ENCODE measurements around the gene MAT2B.
"Not testable (repeated sequence)": the region's sequence is repeated elsewhere in the genome, so short reads cannot be mapped to it uniquely, and the experiment has no call there.

MAT2B gene

GRCh38 chr5:163532171-163533084 lies 27.0 kb downstream of the MAT2B start:
- Histone ChIP-seq H3K36me3 (ENCODE audit: control insufficient read depth in 2 of 2, insufficient read depth in 2 of 2, low read length in 2 of 2) (no peaks in the 10 kb centered on the region), H3K9me3 (ENCODE audit: control insufficient read depth in 2 of 2, low read length in 2 of 2) (no peaks in the 10 kb centered on the region), H3K27ac (ENCODE audit: low read length) (no peak overlapping the region), H3K27me3 (ENCODE audit: control insufficient read depth in 1 of 2, insufficient read depth in 2 of 2, low read length in 2 of 2) (no peaks in the 10 kb centered on the region), H3K4me1 (ENCODE audit: control insufficient read depth, insufficient read depth, low read length) (no peaks in the 10 kb centered on the region), H3K9ac (ENCODE audit: low read length in 2 of 2) (no peak overlapping the region), H3K4me3 (ENCODE audit: low read length in 2 of 2) (no peak overlapping the region)

GRCh38 chr5:163533223-163533622 lies 27.8 kb downstream of the MAT2B start:
- H3K9ac ChIP-seq (ENCODE audit: low read length in 2 of 2) = no peak overlapping the region
- no peak overlapping the region for H3K27ac ChIP-seq (ENCODE audit: low read length)
- H3K9me3 ChIP-seq (ENCODE audit: control insufficient read depth in 2 of 2, low read length in 2 of 2) = no peaks in the 10 kb centered on the region
- H3K36me3 ChIP-seq (ENCODE audit: control insufficient read depth in 2 of 2, insufficient read depth in 2 of 2, low read length in 2 of 2) = no peaks in the 10 kb centered on the region
- H3K4me1 ChIP-seq (ENCODE audit: control insufficient read depth, insufficient read depth, low read length) = no peaks in the 10 kb centered on the region
- H3K4me3 ChIP-seq (ENCODE audit: low read length in 2 of 2) = no peak overlapping the region
- H3K27me3 ChIP-seq (ENCODE audit: control insufficient read depth in 1 of 2, insufficient read depth in 2 of 2, low read length in 2 of 2) = no peaks in the 10 kb centered on the region

- no peaks in the 10 kb centered on the region for H3K36me3 ChIP-seq (ENCODE audit: control insufficient read depth in 2 of 2, insufficient read depth in 2 of 2, low read length in 2 of 2)
- no peaks in the 10 kb centered on the region for H3K4me1 ChIP-seq (ENCODE audit: control insufficient read depth, insufficient read depth, low read length)
- H3K4me3 ChIP-seq (ENCODE audit: low read length in 2 of 2) = no peak overlapping the region
- no peak overlapping the region for H3K9ac ChIP-seq (ENCODE audit: low read length in 2 of 2)
- H3K27ac ChIP-seq (ENCODE audit: low read length) = no peak overlapping the region
- no peaks in the 10 kb centered on the region for H3K9me3 ChIP-seq (ENCODE audit: control insufficient read depth in 2 of 2, low read length in 2 of 2)
- no peaks in the 10 kb centered on the region for H3K27me3 ChIP-seq (ENCODE audit: control insufficient read depth in 1 of 2, insufficient read depth in 2 of 2, low read length in 2 of 2)
Measured at GRCh38 chr5:163534492-163535094, 29.2 kb downstream of the MAT2B start.

DNA sequence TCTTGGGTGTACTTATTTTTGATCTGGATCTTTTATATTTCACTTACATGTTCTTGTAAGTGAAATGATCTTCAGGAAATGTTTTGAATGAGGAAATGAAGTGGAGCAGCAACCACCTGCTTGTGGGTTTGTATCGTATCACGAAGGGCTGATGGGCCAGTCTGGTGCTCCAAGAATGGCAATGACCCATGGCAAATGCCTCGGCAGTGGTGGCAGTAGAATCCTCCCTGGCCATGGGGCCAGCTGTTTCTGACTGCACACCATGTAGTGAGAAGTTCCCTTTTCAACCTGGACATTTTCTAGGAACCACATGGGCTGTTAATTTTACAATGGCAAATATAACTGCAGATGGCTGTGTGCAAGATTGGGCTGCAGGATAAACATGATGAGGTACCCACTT lies 29.9 kb downstream of the MAT2B start:
- Histone ChIP-seq H3K4me1 (ENCODE audit: control insufficient read depth, insufficient read depth, low read length) (no peaks in the 10 kb centered on the region), H3K27ac (ENCODE audit: low read length) (no peak overlapping the region), H3K9me3 (ENCODE audit: control insufficient read depth in 2 of 2, low read length in 2 of 2) (no peaks in the 10 kb centered on the region), H3K27me3 (ENCODE audit: control insufficient read depth in 1 of 2, insufficient read depth in 2 of 2, low read length in 2 of 2) (peaks cover 0 to under 1% of the 10 kb centered on the region in 2 donors), H3K9ac (ENCODE audit: low read length in 2 of 2) (no peak overlapping the region), H3K4me3 (ENCODE audit: low read length in 2 of 2) (no peak overlapping the region), H3K36me3 (ENCODE audit: control insufficient read depth in 2 of 2, insufficient read depth in 2 of 2, low read length in 2 of 2) (no peaks in the 10 kb centered on the region)

GRCh38 chr5:163536442-163536841 lies 31.0 kb downstream of the MAT2B start:
- not testable (repeated sequence) for H3K9me3 ChIP-seq (ENCODE audit: control insufficient read depth in 2 of 2, low read length in 2 of 2); H3K4me1 ChIP-seq (ENCODE audit: control insufficient read depth, insufficient read depth, low read length); H3K27me3 ChIP-seq (ENCODE audit: control insufficient read depth in 1 of 2, insufficient read depth in 2 of 2, low read length in 2 of 2); H3K9ac ChIP-seq (ENCODE audit: low read length in 2 of 2); H3K27ac ChIP-seq (ENCODE audit: low read length); H3K4me3 ChIP-seq (ENCODE audit: low read length in 2 of 2); H3K36me3 ChIP-seq (ENCODE audit: control insufficient read depth in 2 of 2, insufficient read depth in 2 of 2, low read length in 2 of 2)

GRCh38 chr5:163540696-163541095 lies 35.3 kb downstream of the MAT2B start:
- Histone ChIP-seq H3K4me1 (ENCODE audit: control insufficient read depth, insufficient read depth, low read length) (no peaks in the 10 kb centered on the region), H3K9me3 (ENCODE audit: control insufficient read depth in 2 of 2, low read length in 2 of 2) (no peaks in the 10 kb centered on the region), H3K4me3 (ENCODE audit: low read length in 2 of 2) (no peak overlapping the region), H3K27ac (ENCODE audit: low read length) (no peak overlapping the region), H3K9ac (ENCODE audit: low read length in 2 of 2) (no peak overlapping the region), H3K36me3 (ENCODE audit: control insufficient read depth in 2 of 2, insufficient read depth in 2 of 2, low read length in 2 of 2) (no peaks in the 10 kb centered on the region), H3K27me3 (ENCODE audit: control insufficient read depth in 1 of 2, insufficient read depth in 2 of 2, low read length in 2 of 2) (peaks cover 0 to 3% of the 10 kb centered on the region in 2 donors)

- no peaks in the 10 kb centered on the region for H3K36me3 ChIP-seq (ENCODE audit: control insufficient read depth in 2 of 2, insufficient read depth in 2 of 2, low read length in 2 of 2)
- H3K9me3 ChIP-seq (ENCODE audit: control insufficient read depth in 2 of 2, low read length in 2 of 2) = no peaks in the 10 kb centered on the region
- peaks cover 0 to 3% of the 10 kb centered on the region in 2 donors for H3K27me3 ChIP-seq (ENCODE audit: control insufficient read depth in 1 of 2, insufficient read depth in 2 of 2, low read length in 2 of 2)
- no peak overlapping the region for H3K27ac ChIP-seq (ENCODE audit: low read length)
- no peak overlapping the region for H3K9ac ChIP-seq (ENCODE audit: low read length in 2 of 2)
- H3K4me3 ChIP-seq (ENCODE audit: low read length in 2 of 2) = no peak overlapping the region
- no peaks in the 10 kb centered on the region for H3K4me1 ChIP-seq (ENCODE audit: control insufficient read depth, insufficient read depth, low read length)
Measured at GRCh38 chr5:163542771-163543170, 37.4 kb downstream of the MAT2B start.

DNA sequence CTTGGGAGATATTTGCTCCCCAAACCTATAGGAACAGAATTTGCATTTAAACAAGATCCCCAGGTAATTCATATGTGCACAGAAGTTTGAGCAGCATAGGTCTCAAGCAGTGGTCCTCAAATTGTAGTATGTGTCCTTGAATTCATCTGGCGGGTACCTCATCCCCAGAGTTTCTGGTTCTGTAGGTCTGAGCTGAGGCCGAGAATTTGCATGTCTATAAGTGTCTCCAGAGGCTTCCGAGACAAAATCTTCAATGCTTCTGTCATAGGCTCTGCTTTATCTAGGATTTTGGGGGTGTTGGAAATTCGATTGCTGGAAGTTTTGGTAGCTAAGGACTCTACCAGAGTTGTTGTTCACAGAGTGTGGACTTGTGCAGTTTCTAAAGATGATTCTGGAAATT lies 38.6 kb downstream of the MAT2B start:
- Histone ChIP-seq H3K4me3 (ENCODE audit: low read length in 2 of 2) (no peak overlapping the region), H3K4me1 (ENCODE audit: control insufficient read depth, insufficient read depth, low read length) (no peaks in the 10 kb centered on the region), H3K27me3 (ENCODE audit: control insufficient read depth in 1 of 2, insufficient read depth in 2 of 2, low read length in 2 of 2) (peaks cover 0 to 3% of the 10 kb centered on the region in 2 donors), H3K9ac (ENCODE audit: low read length in 2 of 2) (no peak overlapping the region), H3K9me3 (ENCODE audit: control insufficient read depth in 2 of 2, low read length in 2 of 2) (no peaks in the 10 kb centered on the region), H3K36me3 (ENCODE audit: control insufficient read depth in 2 of 2, insufficient read depth in 2 of 2, low read length in 2 of 2) (no peaks in the 10 kb centered on the region), H3K27ac (ENCODE audit: low read length) (no peak overlapping the region)

DNA sequence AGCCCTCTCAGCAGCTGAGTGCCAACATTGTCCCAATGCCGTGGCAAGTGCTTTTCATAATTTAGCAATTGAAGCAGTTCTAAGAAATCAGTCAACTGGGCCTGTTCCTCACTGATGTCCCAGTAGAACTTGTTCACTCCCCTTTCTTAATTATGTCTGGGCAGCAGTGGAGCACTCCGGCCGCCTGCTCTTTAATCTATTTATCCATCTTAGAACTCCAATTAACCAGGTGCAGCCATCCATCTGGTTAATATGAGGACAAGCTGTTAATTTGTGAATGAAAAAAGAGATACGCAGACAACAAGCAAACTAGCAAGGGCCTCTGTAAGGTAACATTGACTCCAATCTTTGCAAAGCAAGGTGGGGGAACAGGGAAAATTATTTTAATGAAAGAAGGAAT lies 39.4 kb downstream of the MAT2B start:
- H3K9me3 ChIP-seq (ENCODE audit: control insufficient read depth in 2 of 2, low read length in 2 of 2) = no peaks in the 10 kb centered on the region
- H3K9ac ChIP-seq (ENCODE audit: low read length in 2 of 2) = no peak overlapping the region
- no peak overlapping the region for H3K27ac ChIP-seq (ENCODE audit: low read length)

DNA sequence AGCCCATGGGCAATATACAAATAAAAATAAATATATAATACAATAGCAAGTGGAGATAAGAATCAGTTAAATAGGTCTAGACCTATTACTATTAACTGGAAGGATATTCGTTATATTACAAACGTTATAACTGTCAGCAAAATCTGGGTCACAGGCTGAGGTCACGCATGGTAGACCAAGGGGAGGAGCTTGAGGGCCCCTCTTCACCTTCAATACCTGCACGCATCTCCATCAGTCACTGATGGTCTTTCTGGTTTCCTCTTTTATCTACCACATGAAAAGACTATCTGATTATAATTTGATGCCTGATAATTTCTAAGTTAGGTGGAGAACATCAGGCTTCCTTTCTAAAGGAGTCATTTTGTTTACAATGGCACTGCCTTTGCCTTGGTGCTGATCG lies 43.2 kb downstream of the MAT2B start:
- Histone ChIP-seq H3K4me1 (ENCODE audit: control insufficient read depth, insufficient read depth, low read length) (no peaks in the 10 kb centered on the region), H3K27ac (ENCODE audit: low read length) (no peak overlapping the region), H3K9ac (ENCODE audit: low read length in 2 of 2) (no peak overlapping the region), H3K36me3 (ENCODE audit: control insufficient read depth in 2 of 2, insufficient read depth in 2 of 2, low read length in 2 of 2) (no peaks in the 10 kb centered on the region), H3K27me3 (ENCODE audit: control insufficient read depth in 1 of 2, insufficient read depth in 2 of 2, low read length in 2 of 2) (no peaks in the 10 kb centered on the region), H3K4me3 (ENCODE audit: low read length in 2 of 2) (no peak overlapping the region), H3K9me3 (ENCODE audit: control insufficient read depth in 2 of 2, low read length in 2 of 2) (no peaks in the 10 kb centered on the region)

More for the DNA sequence above, 39.4 kb downstream of the MAT2B start:
- Histone ChIP-seq H3K27me3 (ENCODE audit: control insufficient read depth in 1 of 2, insufficient read depth in 2 of 2, low read length in 2 of 2) (peaks cover 0 to 3% of the 10 kb centered on the region in 2 donors), H3K4me1 (ENCODE audit: control insufficient read depth, insufficient read depth, low read length) (no peaks in the 10 kb centered on the region), H3K4me3 (ENCODE audit: low read length in 2 of 2) (no peak overlapping the region), H3K36me3 (ENCODE audit: control insufficient read depth in 2 of 2, insufficient read depth in 2 of 2, low read length in 2 of 2) (no peaks in the 10 kb centered on the region)

DNA sequence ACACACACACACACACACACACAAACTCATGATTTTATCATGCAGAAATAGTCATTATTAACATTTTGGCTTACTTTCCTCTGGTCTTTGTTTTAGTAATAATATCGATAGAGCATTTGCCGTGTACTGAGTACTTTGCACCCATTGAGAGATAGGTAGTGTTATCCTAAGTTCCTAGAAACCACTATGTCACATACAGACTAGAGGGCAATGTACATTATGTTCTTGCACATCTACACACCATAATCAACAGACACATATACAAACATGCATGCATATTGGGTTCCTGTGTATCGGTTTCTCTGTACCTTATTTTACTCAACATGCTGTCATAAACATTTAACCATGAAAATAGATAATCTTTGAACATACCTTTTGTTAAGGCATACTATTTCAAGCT lies 45.7 kb downstream of the MAT2B start:
- Histone ChIP-seq H3K9ac (ENCODE audit: low read length in 2 of 2) (no peak overlapping the region), H3K27me3 (ENCODE audit: control insufficient read depth in 1 of 2, insufficient read depth in 2 of 2, low read length in 2 of 2) (no peaks in the 10 kb centered on the region), H3K36me3 (ENCODE audit: control insufficient read depth in 2 of 2, insufficient read depth in 2 of 2, low read length in 2 of 2) (no peaks in the 10 kb centered on the region), H3K9me3 (ENCODE audit: control insufficient read depth in 2 of 2, low read length in 2 of 2) (no peaks in the 10 kb centered on the region), H3K4me3 (ENCODE audit: low read length in 2 of 2) (no peak overlapping the region), H3K27ac (ENCODE audit: low read length) (no peak overlapping the region), H3K4me1 (ENCODE audit: control insufficient read depth, insufficient read depth, low read length) (no peaks in the 10 kb centered on the region)

All from stomach smooth muscle (tissue), 2 donors.